BLaER1 (cell line): ENCODE results near the gene IFFO2.

Experiments
- H3K27ac ChIP-seq: shearing (Covaris generic); formaldehyde crosslinking; 2 replicates; pipeline ENCODE4 v1.8.1; 2022
- H3K27me3 ChIP-seq: shearing (Covaris generic); formaldehyde crosslinking; 2 replicates; pipeline ENCODE4 v1.8.1; 2022
- H3K36me3 ChIP-seq: shearing (Covaris generic); formaldehyde crosslinking; 2 replicates; pipeline ENCODE4 v1.8.1; 2022
- H3K4me1 ChIP-seq: shearing (Covaris generic); formaldehyde crosslinking; 2 replicates; pipeline ENCODE4 v1.8.1; 2022
- H3K4me2 ChIP-seq: shearing (Covaris generic); formaldehyde crosslinking; 2 replicates; pipeline ENCODE4 v1.8.1; 2022
- H3K4me3 ChIP-seq: shearing (Covaris generic); formaldehyde crosslinking; 2 replicates; pipeline ENCODE4 v1.8.1; 2022
- H3K9ac ChIP-seq: shearing (Covaris generic); formaldehyde crosslinking; 2 replicates; pipeline ENCODE4 v1.8.1; 2022
- H3K9me3 ChIP-seq: shearing (Covaris generic); formaldehyde crosslinking; 2 replicates; pipeline ENCODE4 v1.8.1; 2022
- H4K20me1 ChIP-seq: shearing (Covaris generic); formaldehyde crosslinking; 2 replicates; pipeline ENCODE4 v1.8.1; 2022
- Cebpa-rat ChIP-seq: shearing (Covaris generic); IDR thresholded peaks from 2 replicates; pipeline ENCODE4 v1.8.1; 2022

The IFFO2 gene

DNA sequence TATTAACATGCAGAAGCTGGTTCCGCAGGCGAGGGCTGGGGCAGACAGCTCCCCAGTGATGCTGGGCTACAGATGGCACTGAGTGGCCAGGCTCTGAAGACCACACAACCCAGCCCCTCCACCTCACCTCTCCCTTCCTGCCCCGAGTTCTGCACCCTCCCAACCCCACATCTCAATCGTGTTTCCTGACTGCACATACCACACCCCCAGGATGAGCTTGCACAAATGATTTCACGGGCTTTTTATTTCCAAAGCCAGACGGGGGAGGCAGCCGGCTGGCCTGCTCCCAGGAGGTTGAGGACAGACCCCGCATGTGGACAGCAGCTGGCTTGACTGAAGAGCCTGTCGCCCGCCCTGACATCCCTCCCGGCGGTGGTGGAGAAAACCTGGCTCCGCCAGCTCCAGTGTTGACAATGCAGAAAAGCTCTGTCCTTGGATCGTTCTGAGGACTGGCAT, 32.7 kb downstream of the IFFO2 start:
- no peak for TF ChIP-seq Cebpa-rat
- no peak overlapping the region for H3K27ac ChIP-seq
- H3K4me2 ChIP-seq, result peak overlapping the region; percentile 74
- H3K27me3 ChIP-seq, result no peaks in the 10 kb centered on the region
- no peak overlapping the region; the same call in 1 of the 2 replicates for H3K9ac ChIP-seq
- peaks cover 21% of the 10 kb centered on the region for H3K36me3 ChIP-seq
- H4K20me1 ChIP-seq, result peaks cover 72% of the 10 kb centered on the region
- H3K4me1 ChIP-seq, result peaks cover 70% of the 10 kb centered on the region
- H3K9me3 ChIP-seq, result no peaks in the 10 kb centered on the region
- no peak overlapping the region for H3K4me3 ChIP-seq

DNA sequence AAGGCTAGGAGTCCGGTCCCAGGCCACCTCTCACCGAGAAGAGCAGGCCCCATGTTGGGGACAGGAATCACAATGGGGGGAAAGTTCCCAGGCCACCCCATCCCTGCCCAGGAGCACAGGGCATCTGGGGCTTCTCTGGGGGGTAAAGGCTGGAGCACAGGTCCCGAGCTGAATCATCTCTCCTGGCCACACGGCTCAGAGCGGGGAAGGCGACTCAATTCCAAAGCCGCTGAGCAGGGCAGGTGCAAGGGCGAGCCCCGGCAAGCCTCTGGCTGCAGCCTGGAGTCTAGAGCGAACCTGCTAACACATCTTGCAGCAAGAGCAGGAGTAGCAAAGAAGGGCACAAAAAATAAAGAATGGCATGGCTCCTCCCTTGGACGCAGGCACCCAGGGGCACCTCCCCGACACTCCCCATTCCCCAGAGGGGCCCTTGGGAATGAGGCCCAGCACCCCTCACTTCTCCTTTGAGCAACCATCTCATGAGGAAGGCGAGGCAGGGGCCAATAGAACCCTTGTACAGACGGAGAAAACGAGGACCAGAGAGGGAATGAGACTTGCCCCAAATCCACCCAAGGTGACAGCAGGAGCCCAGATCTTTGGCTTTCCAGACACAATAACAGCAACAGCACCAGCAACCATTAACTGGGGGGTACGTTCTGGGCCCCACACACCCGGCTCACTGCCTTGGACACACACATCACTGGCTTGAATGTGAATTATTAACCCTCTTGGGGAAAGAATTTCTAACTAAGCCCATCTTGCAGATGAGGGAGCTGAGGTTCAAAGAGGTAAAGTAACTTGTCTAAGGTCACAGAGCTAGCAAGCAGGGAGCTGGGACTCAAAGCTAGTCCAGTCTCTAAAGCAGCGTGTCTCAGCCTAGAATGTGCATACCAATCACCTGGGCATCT, 33.4 kb downstream of the IFFO2 start:
- Histone ChIP-seq H3K4me2 (peak overlapping the region; percentile 74), H3K9ac (peak overlapping the region; percentile 60), H3K4me3 (no peak overlapping the region), H4K20me1 (peaks cover 67% of the 10 kb centered on the region), H3K36me3 (peaks cover 26% of the 10 kb centered on the region), H3K27me3 (no peaks in the 10 kb centered on the region), H3K4me1 (peaks cover 63% of the 10 kb centered on the region), H3K9me3 (no peaks in the 10 kb centered on the region), H3K27ac (peak overlapping the region; percentile 67)
- no peak for TF ChIP-seq Cebpa-rat

DNA sequence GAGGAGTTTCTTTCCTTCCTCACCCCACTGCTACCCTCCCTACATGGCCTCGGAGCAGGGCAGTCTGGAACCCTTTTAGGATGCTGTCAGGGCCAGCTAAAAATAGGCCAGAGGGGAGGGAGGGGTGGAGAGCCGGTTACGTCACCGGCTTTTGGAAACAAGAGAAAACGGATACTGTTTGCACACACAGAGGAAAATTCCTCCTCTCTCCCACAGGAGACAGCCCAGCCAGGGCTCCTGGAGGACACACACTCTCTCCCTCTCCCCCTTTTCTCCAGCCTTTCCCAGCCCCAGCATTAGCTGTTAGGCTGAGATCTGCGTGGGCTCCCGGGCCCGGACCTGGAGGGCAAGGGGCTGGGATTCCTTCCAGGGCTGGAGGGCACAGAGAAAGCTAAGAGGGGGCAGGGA, 34.2 kb downstream of the IFFO2 start:
- Histone ChIP-seq H4K20me1 (peaks cover 67% of the 10 kb centered on the region), H3K27ac (peak overlapping the region; percentile 67), H3K4me2 (peak overlapping the region; percentile 74), H3K4me1 (peaks cover 56% of the 10 kb centered on the region), H3K36me3 (peaks cover 34% of the 10 kb centered on the region), H3K4me3 (no peak overlapping the region), H3K9me3 (no peaks in the 10 kb centered on the region), H3K27me3 (no peaks in the 10 kb centered on the region), H3K9ac (peak overlapping the region; percentile 60)
- TF ChIP-seq Cebpa-rat, result no peak

DNA sequence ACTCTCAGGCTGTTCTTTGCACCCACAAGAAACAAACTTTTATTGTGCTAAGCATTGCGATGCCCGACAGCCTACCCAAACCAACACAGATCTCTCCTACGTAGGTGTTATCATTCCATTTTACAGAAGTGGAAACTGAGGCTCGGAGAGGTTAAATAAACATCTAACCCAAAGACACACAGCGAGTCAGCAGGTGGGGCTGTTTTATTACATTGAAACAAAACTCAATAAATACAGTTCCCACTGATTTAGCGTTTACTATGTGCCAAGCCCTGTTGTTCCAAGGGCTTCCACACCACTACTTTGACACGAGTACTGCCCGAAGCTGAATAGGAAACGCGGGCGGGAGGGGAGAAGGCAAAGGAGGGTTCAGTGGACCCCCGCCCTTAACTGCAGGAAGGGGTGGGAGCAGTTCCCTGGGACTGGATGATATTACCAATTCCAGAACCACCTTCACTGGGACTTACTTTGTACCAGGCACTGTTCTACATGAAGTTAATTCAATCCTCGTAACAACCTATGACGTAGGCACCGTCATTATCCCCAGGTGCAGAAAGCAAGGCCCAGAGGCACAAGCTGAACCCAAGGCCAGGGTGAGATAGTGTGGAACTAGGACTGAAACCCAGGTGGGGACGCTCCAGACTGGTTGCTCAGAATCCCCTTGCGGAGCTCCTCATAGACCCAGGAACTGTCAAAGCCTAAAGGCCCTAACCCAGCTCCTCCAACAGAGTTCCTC, 34.8 kb downstream of the IFFO2 start:
- Histone ChIP-seq H3K4me2 (peak overlapping the region; percentile 74), H3K27ac (peak overlapping the region; percentile 67; the same call in 1 of the 2 replicates), H4K20me1 (peaks cover 67% of the 10 kb centered on the region), H3K9ac (peak overlapping the region; percentile 60; the same call in 1 of the 2 replicates), H3K9me3 (no peaks in the 10 kb centered on the region), H3K4me3 (no peak overlapping the region), H3K4me1 (peaks cover 49% of the 10 kb centered on the region), H3K36me3 (peaks cover 40% of the 10 kb centered on the region), H3K27me3 (no peaks in the 10 kb centered on the region)
- no peak for TF ChIP-seq Cebpa-rat

DNA sequence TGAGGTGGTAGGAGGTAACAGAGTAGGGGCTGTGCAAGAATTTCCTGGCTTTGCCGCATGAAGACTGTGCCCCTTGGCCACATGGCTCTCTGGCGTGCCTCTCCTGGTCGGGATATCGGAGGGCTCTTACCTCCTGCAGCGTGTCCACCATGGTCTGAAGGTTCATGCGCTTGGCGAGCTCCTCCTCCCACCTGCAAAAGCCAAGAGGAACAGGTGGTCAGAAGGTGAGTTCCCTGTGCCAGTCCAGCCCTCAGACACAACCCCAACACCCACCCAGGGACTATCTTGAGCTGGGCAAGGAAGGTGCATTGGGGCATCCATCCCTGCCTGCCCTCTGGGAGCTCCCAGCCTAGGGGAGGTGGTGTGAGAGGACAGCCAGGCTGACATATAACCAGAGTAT, 35.5 kb downstream of the IFFO2 start:
- Histone ChIP-seq H4K20me1 (peaks cover 67% of the 10 kb centered on the region), H3K27ac (no peak overlapping the region), H3K9ac (no peak overlapping the region), H3K4me1 (peaks cover 42% of the 10 kb centered on the region), H3K9me3 (no peaks in the 10 kb centered on the region), H3K27me3 (no peaks in the 10 kb centered on the region), H3K4me3 (no peak overlapping the region), H3K36me3 (peaks cover 48% of the 10 kb centered on the region), H3K4me2 (no peak overlapping the region)
- no peak for TF ChIP-seq Cebpa-rat

DNA sequence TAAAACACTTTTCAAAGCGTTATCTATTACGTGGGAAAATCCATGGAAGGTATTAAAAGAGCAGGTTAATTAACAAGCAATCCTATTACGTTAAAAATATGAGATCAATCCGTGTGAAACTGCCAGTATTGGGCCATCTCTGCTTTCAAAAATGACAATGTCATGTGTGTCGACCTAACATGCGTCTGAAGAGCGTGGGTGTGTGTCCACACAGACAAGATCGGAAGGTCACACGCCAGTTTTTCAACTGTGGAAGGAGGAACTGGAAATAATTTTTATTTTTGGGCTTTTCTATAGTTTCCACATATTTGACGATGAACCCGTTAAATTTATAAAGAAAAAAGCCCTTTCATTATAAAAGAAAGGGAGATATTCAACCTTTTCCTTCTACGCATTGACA, 36.5 kb downstream of the IFFO2 start:
- Histone ChIP-seq H4K20me1 (peaks cover 61% of the 10 kb centered on the region), H3K4me3 (no peak overlapping the region), H3K27ac (no peak overlapping the region), H3K27me3 (no peaks in the 10 kb centered on the region), H3K9ac (peak overlapping the region; percentile 41; the same call in 1 of the 2 replicates), H3K4me2 (no peak overlapping the region), H3K4me1 (peaks cover 38% of the 10 kb centered on the region), H3K36me3 (peaks cover 58% of the 10 kb centered on the region), H3K9me3 (no peaks in the 10 kb centered on the region)
- TF ChIP-seq Cebpa-rat, result no peak

DNA sequence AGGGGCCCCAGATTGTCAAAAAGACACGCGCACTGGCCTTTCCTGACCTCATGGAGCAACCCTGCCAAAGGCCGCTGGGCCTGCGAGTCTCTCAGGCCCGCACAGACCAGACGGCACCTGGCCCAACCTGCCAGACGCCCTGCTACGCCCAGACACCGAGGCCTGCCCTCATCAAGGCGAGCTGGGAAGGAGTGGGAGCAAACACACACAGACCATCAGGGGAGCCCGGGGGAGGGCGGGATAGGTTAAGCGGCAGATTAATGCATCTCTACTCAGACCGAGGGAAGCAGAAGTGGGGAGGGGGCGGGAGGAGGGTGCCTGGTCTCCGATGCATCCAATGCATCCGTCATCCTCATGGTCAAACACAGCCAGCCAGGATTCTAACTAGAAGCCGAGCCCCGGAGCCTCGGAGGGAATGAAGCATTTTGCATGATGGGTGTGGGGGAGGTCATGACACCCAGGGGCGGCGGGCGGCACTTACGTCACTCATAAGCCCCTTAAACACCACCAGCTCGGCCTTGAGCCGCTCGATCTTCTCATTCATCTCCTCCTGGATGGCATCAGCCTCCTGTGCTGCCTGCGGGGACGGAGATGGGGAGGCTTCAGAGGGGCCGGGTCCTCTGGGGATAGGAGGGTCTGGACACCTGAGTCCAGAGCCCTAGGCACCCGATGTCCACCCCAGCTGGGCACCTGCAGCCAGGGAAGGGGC, 37.1 kb downstream of the IFFO2 start:
- peaks cover 55% of the 10 kb centered on the region for H4K20me1 ChIP-seq
- H3K27ac ChIP-seq, result no peak overlapping the region
- no peak overlapping the region for H3K4me2 ChIP-seq
- TF ChIP-seq Cebpa-rat, result no peak
- no peaks in the 10 kb centered on the region for H3K9me3 ChIP-seq
- no peaks in the 10 kb centered on the region for H3K27me3 ChIP-seq
- peaks cover 60% of the 10 kb centered on the region for H3K36me3 ChIP-seq
- H3K4me1 ChIP-seq, result peaks cover 36% of the 10 kb centered on the region
- H3K4me3 ChIP-seq, result no peak overlapping the region
- H3K9ac ChIP-seq, result peak overlapping the region; percentile 41; the same call in 1 of the 2 replicates

DNA sequence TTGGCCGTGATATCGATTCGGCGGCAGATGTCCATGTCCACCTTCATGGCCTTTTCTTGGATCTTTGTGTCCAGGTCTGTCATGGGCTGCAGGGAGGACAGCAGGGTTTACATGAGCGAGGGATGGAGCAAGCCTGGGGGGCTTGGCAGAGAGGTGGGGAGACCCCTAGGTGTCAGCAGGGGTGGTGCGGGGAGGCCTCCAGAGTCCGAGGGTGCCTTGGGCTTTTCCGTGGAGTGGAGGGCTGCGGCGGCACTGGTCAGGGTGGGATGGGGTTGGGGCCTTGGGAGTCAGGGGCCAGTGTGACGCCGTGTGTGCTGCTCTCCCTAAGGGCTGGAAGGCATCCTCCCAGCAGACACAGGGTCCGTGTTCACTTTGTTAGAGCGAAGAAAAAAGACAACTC, 38.1 kb downstream of the IFFO2 start:
- Histone ChIP-seq H3K27ac (no peak overlapping the region), H3K36me3 (peaks cover 60% of the 10 kb centered on the region), H3K4me2 (no peak overlapping the region), H3K4me1 (peaks cover 36% of the 10 kb centered on the region), H4K20me1 (peaks cover 46% of the 10 kb centered on the region), H3K4me3 (no peak overlapping the region), H3K27me3 (no peaks in the 10 kb centered on the region), H3K9me3 (no peaks in the 10 kb centered on the region), H3K9ac (no peak overlapping the region)
- no peak for TF ChIP-seq Cebpa-rat

DNA sequence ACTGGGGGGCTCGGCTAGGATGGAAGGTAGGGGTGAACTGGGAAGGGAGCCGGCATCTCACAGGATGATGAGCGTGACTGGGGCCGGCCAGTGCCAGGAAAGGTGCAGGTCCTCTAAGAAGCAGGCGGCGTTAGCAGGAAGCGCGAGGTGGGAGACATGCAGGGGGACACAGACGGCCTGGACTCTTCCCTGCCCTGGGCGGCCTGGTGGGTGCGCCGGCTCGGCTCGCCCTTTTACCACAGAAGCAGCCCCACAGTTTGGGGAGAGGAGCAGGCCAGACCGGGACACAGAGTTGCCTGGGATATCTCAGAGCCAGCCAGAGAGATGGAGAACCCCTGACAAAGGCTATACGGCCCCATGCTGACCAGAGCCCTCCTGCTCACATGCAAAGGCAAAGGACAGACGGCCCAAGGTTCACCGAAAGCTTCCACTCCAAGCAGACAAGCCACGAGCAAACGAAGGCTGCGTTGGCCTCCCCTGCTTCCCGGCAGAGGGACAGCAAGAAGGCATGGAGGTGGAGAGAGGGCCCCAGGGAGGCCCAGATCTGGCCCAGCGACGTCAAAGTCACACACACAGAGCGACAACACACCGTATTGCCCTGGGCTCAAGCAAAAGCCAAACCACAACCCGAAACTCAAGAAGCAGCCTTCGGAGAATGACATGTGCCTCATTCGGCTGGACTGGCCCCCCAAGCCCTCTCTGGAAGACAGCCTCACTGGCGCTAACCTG, 39.2 kb downstream of the IFFO2 start:
- H3K27me3 ChIP-seq, result no peaks in the 10 kb centered on the region
- H3K9ac ChIP-seq, result no peak overlapping the region
- peaks cover 35% of the 10 kb centered on the region for H3K4me1 ChIP-seq
- H3K9me3 ChIP-seq, result no peaks in the 10 kb centered on the region
- H3K4me3 ChIP-seq, result no peak overlapping the region
- H4K20me1 ChIP-seq, result peaks cover 34% of the 10 kb centered on the region
- peaks cover 67% of the 10 kb centered on the region for H3K36me3 ChIP-seq
- 0 out of 2 replicates have a peak overlapping the region, but pooled peaks have one; percentile 38 for H3K27ac ChIP-seq
- no peak overlapping the region for H3K4me2 ChIP-seq
- TF ChIP-seq Cebpa-rat, result no peak
